GM21723 (cell line): ENCODE measurements around the gene LYPD1.
"Not testable (repeated sequence)": the region's sequence is repeated elsewhere in the genome, so short reads cannot be mapped to it uniquely, and the experiment has no call there.

Experiments used
- ATAC-seq: cut with Tn5 transposase; IDR thresholded peaks from one replicate; pipeline ENCODE4 v1.9.1; 2021; ENCODE audit warnings: mild to moderate bottlenecking, moderate library complexity; ENCODE audit not compliant: unreplicated experiment

LYPD1 gene

GRCh38 chr2:132669908-132670495 is at the start of gene LYPD1:
TSS of gene LYPD1 (minus strand) at chr2:132670205. CDS start at chr2:132669932, 273 bp downstream.
- no peak for ATAC-seq

GRCh38 chr2:132719480-132719879 is 49.5 kb upstream of the LYPD1 start:
- ATAC-seq: no peak

- ATAC-seq: no peak
Observed at GRCh38 chr2:132716954-132717353, 46.9 kb upstream of the LYPD1 start.

GRCh38 chr2:132715386-132716351 is 45.7 kb upstream of the LYPD1 start:
- peak; percentile 60 for ATAC-seq

GRCh38 chr2:132703396-132703795 is 33.4 kb upstream of the LYPD1 start:
- no peak for ATAC-seq

DNA sequence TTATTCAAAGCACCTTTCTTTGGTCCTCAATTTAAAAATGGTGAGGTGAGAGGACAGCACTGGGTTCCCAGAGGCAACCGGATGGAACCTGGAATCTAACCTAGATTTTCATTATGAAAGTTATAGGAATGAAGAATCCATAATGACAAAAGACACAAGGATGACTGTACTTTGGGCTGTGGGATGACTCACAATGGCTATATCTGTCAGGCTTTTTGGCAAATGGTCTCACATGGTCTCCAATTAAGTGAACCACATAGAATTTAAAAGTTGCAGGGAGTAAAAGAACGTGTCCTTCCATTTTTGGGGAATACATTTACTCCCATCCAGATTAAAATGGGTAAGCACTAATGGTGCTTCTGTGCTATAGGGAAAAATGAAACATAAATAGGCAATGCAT is 31.8 kb upstream of the LYPD1 start:
- no peak for ATAC-seq

DNA sequence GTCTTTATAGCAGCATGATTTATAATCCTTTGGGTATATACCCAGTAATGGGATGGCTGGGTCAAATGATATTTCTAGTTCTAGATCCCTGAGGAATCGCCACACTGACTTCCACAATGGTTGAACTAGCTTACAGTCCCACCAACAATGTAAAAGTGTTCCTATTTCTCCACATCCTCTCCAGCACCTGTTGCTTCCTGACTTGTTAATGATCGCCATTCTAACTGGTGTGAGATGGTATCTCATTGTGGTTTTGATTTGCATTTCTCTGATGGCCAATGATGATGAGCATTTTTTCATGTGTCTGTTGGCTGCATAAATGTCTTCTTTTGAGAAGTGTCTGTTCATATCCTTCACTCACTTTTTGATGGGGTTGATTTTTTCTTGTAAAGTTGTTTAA is 29.8 kb upstream of the LYPD1 start:
- not testable (repeated sequence) for ATAC-seq

GRCh38 chr2:132698347-132698746 is 28.3 kb upstream of the LYPD1 start:
- ATAC-seq: not testable (repeated sequence)

GRCh38 chr2:132697556-132698205 is 27.7 kb upstream of the LYPD1 start:
- no peak for ATAC-seq

GRCh38 chr2:132692816-132693215 is 22.8 kb upstream of the LYPD1 start:
- ATAC-seq: no peak

DNA sequence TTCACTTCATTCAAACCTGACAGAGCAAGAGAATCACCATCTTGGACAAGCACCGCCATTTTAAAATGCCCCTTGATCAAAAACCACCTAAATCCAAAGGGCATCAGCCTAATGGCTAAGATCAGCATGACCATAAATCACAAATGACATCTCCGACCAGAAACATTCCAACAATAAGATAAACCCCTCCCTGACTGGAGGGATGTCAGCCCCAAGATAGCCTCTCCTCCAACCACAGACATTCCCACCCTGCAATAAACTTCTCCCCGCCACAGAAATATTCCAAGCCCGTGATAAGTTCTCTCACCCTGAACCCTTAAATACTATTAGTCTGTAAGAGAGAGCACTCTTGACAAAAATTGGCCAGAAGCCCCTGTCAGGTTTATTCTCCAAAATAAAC is 21.6 kb upstream of the LYPD1 start:
- no peak for ATAC-seq

GRCh38 chr2:132690664-132691303 is 20.8 kb upstream of the LYPD1 start:
- ATAC-seq: no peak

- no peak for ATAC-seq
Observed at GRCh38 chr2:132681766-132682165, 11.8 kb upstream of the LYPD1 start.

GRCh38 chr2:132680544-132680943 is 10.5 kb upstream of the LYPD1 start:
- no peak for ATAC-seq

- no peak for ATAC-seq
Observed at GRCh38 chr2:132678483-132678882, 8.5 kb upstream of the LYPD1 start.

GRCh38 chr2:132677661-132678060 is 7.7 kb upstream of the LYPD1 start:
- no peak for ATAC-seq

GRCh38 chr2:132676999-132677398 is 7.0 kb upstream of the LYPD1 start:
- no peak for ATAC-seq

- ATAC-seq: no peak
Observed at GRCh38 chr2:132671151-132671835, 1.3 kb upstream of the LYPD1 start.

DNA sequence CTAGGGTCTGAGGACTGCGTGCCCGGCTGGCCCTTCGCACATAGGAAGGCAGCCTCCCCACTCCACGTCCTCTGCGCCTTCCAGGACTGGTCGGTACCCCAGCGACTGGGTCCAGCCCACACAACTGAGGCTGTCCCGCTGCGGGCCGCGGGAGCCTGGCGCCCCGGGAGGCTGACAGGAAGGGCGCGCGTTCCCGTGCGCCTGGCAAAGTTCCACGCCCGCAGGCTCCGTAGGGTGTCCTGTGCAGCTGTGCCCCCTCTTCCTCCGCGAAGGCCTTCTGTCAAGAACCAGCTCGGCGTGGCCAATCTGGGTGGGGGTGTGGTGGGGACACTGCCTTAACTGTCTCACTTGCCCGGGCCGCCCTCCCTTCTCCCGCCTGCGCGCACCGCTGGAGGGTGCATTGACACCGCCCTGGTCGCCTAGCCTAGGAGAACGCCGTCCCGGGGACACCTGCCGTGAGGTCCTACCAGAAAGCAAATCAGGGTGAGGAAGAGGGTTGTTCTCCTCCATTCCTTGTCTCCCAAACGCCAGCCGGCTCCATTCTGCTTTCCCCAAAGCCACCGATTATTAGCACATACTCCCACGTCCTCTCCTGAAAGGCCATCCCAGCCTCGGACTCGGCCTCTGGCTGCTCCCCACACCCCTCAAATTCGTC is 618 bp upstream of the LYPD1 start:
- ATAC-seq: no peak
